Heart left ventricle (tissue), 13 donors: ENCODE results near the gene IFNGR2.

ENCODE experiments used
- POLR2A ChIP-seq, 2 donors: fragments of 450-650 bp; IDR thresholded peaks; one replicate each; pipeline ENCODE4 v1.6.1; 2017; ENCODE audit warnings: antibody characterized with exemption in 2 of 2, mild to moderate bottlenecking in 2 of 2, moderate library complexity in 2 of 2
- TF ChIP-seq, protein P1 (sequence below), 12 donors: fragments of 200-600 bp; sonication (generic) in 4 of 12; IDR thresholded peaks; one replicate each; pipeline versions ENCODE4 v1.5.0 to v1.8.0; 2018 to 2022; ENCODE audit warnings: antibody characterized with exemption in 12 of 12, mild to moderate bottlenecking in 5 of 12
- donor health status: ischemic (EF 13 %, LVEDD 7.1; RV severe dilation, severe dysfunction).
- donor health status: DM: no; HTN: yes; CAD: no.
- donor health status: DM: no; HTN: no; CAD: no.
- donor health status: ischemic (EF 25% LVEDD 6.9; RV normal size, moderate dysfunction).
- donor health status: ischemic (EF 25% LVEDD 5.7; RV mildly dilated, moderate dysfunction).
- donor health status: ischemic (EF 35%, LVEDD 5.7; RV mildly dilated, moderate dysfunction).
- donor health status: nonischemic (EF 11% LVEDD 7.7; RV severe dilation, severe dysfunction).
- donor health status: DM: yes; HTN: yes; CAD: no.
- donor health status: PGD.
- donor health status: ischemic (EF 29% LVEDD 5.4; RV normal size, mild dysfunction).
- donor health status: nonischemic (EF 23%, LVEDD 6.1; RV moderate dilation, normal function).

DNA sequence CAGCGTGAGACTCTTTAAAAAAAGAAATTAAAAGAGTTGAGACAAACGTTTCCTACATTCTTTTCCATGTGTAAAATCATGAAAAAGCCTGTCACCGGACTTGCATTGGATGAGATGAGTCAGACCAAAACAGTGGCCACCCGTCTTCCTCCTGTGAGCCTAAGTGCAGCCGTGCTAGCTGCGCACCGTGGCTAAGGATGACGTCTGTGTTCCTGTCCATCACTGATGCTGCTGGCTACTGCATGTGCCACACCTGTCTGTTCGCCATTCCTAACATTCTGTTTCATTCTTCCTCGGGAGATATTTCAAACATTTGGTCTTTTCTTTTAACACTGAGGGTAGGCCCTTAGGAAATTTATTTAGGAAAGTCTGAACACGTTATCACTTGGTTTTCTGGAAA, 47.2 kb upstream of the IFNGR2 start:
- TF ChIP-seq, protein P1, sequence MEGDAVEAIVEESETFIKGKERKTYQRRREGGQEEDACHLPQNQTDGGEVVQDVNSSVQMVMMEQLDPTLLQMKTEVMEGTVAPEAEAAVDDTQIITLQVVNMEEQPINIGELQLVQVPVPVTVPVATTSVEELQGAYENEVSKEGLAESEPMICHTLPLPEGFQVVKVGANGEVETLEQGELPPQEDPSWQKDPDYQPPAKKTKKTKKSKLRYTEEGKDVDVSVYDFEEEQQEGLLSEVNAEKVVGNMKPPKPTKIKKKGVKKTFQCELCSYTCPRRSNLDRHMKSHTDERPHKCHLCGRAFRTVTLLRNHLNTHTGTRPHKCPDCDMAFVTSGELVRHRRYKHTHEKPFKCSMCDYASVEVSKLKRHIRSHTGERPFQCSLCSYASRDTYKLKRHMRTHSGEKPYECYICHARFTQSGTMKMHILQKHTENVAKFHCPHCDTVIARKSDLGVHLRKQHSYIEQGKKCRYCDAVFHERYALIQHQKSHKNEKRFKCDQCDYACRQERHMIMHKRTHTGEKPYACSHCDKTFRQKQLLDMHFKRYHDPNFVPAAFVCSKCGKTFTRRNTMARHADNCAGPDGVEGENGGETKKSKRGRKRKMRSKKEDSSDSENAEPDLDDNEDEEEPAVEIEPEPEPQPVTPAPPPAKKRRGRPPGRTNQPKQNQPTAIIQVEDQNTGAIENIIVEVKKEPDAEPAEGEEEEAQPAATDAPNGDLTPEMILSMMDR (IDR thresholded peaks at IDR 0.05): no peak
- TF ChIP-seq POLR2A (IDR thresholded peaks at IDR 0.05): no peak
